ENCODE data around the gene MYZAP. TPM values are rescaled to one million over a fixed set of nuclear protein-coding genes. Genes with fewer than 3 reads are reported as not detected.

MYZAP gene
- total and polyA plus RNA-seq, 10 of the 15 experiments (the other 5 are each of a cell fraction or from before 2014, with no cell fraction given) = not detected

- RAD21 ChIA-PET (ENCODE audit: unreplicated experiment) = no interaction called here
- no peak overlapping the region for H2AFZ ChIP-seq (ENCODE audit: control insufficient read depth, low read depth, low read length)
- H3K27me3 ChIP-seq (replicated peaks in 1 of 2; ENCODE audit: control insufficient read depth in 2 of 2, insufficient read depth in 2 of 2, low read length in 1 of 2) = peaks cover 0 to 3% of the 10 kb centered on the region in 2 experiments; a peak in 1 of 4 replicates
- H3K4me1 ChIP-seq (ENCODE audit: control insufficient read depth, insufficient read depth, low read length) = no peaks in the 10 kb centered on the region
- no peak overlapping the region for H3K27ac ChIP-seq (ENCODE audit: control insufficient read depth, insufficient read depth)
- H4K20me1 ChIP-seq (ENCODE audit: control insufficient read depth, insufficient read depth) = no peaks in the 10 kb centered on the region
- no peak overlapping the region for H3K9ac ChIP-seq (ENCODE audit: control insufficient read depth, insufficient read depth, low read length)
- no peaks in the 10 kb centered on the region for H3K9me3 ChIP-seq (replicated peaks; ENCODE audit: control insufficient read depth, insufficient read depth, low read length)
- ATAC-seq = no peak
- no peaks in the 10 kb centered on the region for H3K36me3 ChIP-seq (ENCODE audit: control insufficient read depth in 2 of 2, insufficient read depth in 2 of 2, low read length in 1 of 2)
- DNase-seq (ENCODE audit: low read depth, low spot score) = no peak
- FAIRE-seq = no peak
- in situ Hi-C loops (cut with MboI) (no loop called here), intact Hi-C loops (cut with micrococcal nuclease; ENCODE audit: unreplicated experiment) (no loop called here)
- SMC1A ChIA-PET (ENCODE audit: uncharacterized antibody, unreplicated experiment) = interaction anchor here (1.0 kb wide), 2 partner anchors 14 to 303 kb away, joined by 3 read pairs; no protein-coding TSS in a partner anchor
- H3K4me2 ChIP-seq (ENCODE audit: control insufficient read depth, insufficient read depth) = no peak overlapping the region
- no peaks in the 10 kb centered on the region for H3K79me2 ChIP-seq (ENCODE audit: control insufficient read depth, insufficient read depth, low read length)
- no TSS peak for BruUV-seq (replicated peaks)
- POLR2A ChIA-PET = no interaction called here
- no peak overlapping the region for H3K4me3 ChIP-seq
- WGBS (ENCODE audit: insufficient coverage, insufficient replicate concordance, low lambda C conversion rate, missing lambda C conversion rate) = 76% methylated on average over 2 of the region's 2 CpGs
- CTCF ChIA-PET = interaction anchor here (0.6 to 1.8 kb wide), 2 partner anchors 22 to 615 kb away, joined by 4 read pairs; no protein-coding TSS in a partner anchor
- TF ChIP-seq NR2F1 (conservative IDR thresholded peaks at IDR 0.05) = no peak
- TF ChIP-seq SRF (IDR thresholded peaks at IDR 0.05; ENCODE audit: low read depth in 2 of 2, low read length in 2 of 2) = no peak
- TF ChIP-seq KAT2A (conservative IDR thresholded peaks at IDR 0.05; ENCODE audit: control insufficient read depth, low read depth, low read length) = no peak
- TF ChIP-seq MEF2A (IDR thresholded peaks at IDR 0.05; ENCODE audit: insufficient read depth, low read depth, low read length) = no peak
- TF ChIP-seq PBX3 (IDR thresholded peaks at IDR 0.05; ENCODE audit: insufficient replicate concordance, low read depth, low read length) = no peak
- no peak for TF ChIP-seq ZBTB4 (CRISPR knock-in tag; IDR thresholded peaks at IDR 0.05)
- no peak for TF ChIP-seq KLF5 (IDR thresholded peaks at IDR 0.05; ENCODE audit: partially characterized antibody)
- no peak for TF ChIP-seq BACH1 (IDR thresholded peaks at IDR 0.05; ENCODE audit: borderline replicate concordance)
- TF ChIP-seq NFYB (IDR thresholded peaks at IDR 0.05; ENCODE audit: insufficient read depth, low read depth, low read length) = no peak
- no peak for TF ChIP-seq IRF5 (IDR thresholded peaks at IDR 0.05; ENCODE audit: borderline replicate concordance)
- TF ChIP-seq BCL11A (IDR thresholded peaks at IDR 0.05; ENCODE audit: low read depth, low read length) = no peak
- TF ChIP-seq EP300 (IDR thresholded peaks at IDR 0.05; ENCODE audit: borderline replicate concordance in 1 of 2, control insufficient read depth in 1 of 2, low read depth in 2 of 2, low read length in 2 of 2) = no peak
- TF ChIP-seq PKNOX1 (IDR thresholded peaks at IDR 0.05) = no peak
- TF ChIP-seq GATAD2B (conservative IDR thresholded peaks at IDR 0.05; ENCODE audit: low read depth) = no peak
- no peak for TF ChIP-seq HSF1 (IDR thresholded peaks at IDR 0.05; ENCODE audit: low read depth, low read length)
- no peak for TF ChIP-seq NR2C1 (IDR thresholded peaks at IDR 0.05)
Measured at GRCh38 chr15:57663262-57663661, 71.6 kb downstream of the MYZAP start.

Data from GM12878 (cell line).